ENCODE data around the gene THUMPD3. TPM values are rescaled to one million over a fixed set of nuclear protein-coding genes. Genes with fewer than 3 reads are reported as not detected.

Gene THUMPD3
- total RNA-seq, 1 donor from 2014 or later: 52.2 TPM

DNA sequence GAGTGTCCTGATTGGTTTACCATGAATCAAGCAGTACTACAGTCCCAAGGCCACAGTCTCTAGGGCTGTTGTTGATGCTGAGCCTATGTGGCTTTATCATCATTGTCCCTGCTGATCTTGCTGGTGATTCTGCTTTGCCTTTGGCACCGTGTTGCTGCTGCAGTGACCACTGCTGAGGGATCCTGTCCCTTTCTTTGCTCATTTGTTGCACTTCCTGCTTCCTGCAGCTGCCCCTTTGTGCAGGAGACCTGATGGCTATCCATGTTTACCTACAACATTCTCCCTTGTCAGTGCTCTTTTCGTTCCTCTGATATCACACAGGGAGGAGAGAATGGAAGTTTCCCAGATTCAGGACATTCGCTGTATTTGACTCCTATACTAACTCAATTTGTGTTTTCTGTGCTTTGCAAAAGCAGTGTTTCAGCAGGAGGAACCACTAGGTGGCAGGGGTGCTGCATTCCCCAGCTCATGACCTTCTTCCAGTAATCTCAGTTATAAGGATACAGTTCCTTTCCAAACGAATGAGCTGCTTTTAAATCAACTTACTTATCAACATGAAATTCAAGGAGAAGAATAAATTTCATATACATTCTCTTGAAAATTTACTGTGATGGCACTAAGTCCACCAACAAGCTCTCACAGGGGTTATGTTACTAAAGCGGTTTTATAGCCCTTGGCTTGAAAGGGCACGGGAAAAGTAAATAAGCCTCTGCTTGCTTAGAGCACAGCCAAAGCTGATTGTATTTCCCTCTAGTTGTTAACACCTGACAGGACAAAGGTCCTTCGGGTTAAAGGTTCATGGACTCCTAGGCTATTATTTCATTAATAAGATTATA lies 9.7 kb upstream of the THUMPD3 start:
- intact Hi-C loops (cut with micrococcal nuclease): loop anchor here (1.0 to 2.0 kb wide), 4 partner anchors 9 to 374 kb away; no protein-coding TSS in a partner anchor

DNA sequence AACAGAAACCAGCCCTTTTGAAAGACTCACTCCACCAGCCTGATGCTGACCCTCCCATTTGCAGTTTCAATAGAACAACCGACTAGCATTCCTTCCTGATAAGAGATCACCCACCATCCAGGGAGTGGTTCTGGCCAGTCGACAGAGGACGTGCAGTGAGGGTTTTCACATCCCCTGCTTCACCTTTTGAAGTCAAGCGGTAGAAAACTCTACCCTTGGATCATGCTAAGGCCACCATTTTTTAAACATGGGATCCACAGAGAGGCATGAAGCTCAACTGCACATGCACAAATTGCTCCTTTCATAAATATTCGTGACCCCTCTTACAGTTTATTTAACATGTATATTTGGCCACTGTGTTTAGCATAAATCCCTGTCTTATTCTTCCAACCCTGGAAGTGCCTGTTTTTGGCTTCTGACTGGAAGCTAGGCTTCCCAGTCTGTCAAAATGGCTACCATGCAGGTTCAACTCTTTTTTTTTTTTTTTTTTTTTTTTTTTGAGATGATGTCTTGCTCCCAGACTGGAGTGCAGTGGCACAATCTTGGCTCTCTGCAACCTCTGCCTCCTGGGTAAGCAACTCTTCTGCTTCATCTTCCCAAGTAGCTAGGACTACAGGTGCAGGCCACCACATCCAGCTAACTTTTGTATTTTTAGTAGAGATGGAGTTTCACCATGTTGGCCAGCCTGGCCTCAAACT lies 1.0 kb upstream of the THUMPD3 start:
- intact Hi-C loops (cut with micrococcal nuclease): loop anchor here (1.0 to 10.0 kb wide), 7 partner anchors 9 to 399 kb away; partner anchors contain the start of genes BRPF1, MTMR14 and RAD18

- intact Hi-C loops (cut with micrococcal nuclease): loop anchor here (10.0 kb wide), 1 partner anchor 195 kb away; no protein-coding TSS in a partner anchor
Measured at GRCh38 chr3:9369508-9369907, 6.7 kb downstream of the THUMPD3 start.

DNA sequence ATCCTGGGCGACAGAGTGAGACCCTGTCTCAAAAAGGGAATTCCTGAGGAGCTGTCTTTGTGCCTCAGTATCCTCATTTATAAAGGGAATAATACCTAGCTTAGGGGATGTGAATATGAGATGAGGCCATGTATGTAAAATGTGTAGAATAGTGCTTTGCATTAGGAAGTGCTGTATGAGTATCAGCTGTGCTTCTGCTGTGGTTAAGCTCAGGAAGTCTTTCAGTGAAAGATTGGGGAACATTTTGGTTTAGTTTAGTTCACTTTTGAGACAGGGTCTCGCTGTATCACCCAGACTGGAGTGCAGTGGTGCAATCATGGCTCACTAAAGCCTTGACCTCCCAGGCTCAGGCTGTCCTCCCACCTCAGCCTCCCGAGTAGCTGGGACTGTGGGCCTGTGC lies 10.6 kb downstream of the THUMPD3 start:
- intact Hi-C loops (cut with micrococcal nuclease): no loop called here

DNA sequence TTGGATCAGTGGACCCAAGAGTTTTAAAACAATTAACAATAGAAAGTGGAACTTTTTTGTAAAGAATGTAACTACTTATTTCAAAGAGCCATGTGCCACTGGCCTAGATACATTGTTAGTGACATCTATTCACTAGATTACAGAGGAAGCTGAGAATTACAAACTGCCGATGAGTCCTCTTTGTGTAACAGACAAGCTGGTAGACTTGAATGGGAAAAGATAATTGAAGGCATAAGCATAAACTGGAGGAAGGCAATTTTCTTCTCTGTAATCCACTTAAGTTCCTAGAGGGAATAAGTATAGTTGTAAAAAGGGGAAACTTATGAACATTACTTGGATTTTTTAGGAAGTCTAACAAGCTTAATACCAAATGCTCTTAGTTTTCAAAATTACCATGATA lies 15.1 kb downstream of the THUMPD3 start:
- intact Hi-C loops (cut with micrococcal nuclease): no loop called here

GRCh38 chr3:9379327-9379726 lies 16.5 kb downstream of the THUMPD3 start:
- intact Hi-C loops (cut with micrococcal nuclease): no loop called here

- intact Hi-C loops (cut with micrococcal nuclease): no loop called here
Measured at GRCh38 chr3:9380014-9380413, 17.2 kb downstream of the THUMPD3 start.

DNA sequence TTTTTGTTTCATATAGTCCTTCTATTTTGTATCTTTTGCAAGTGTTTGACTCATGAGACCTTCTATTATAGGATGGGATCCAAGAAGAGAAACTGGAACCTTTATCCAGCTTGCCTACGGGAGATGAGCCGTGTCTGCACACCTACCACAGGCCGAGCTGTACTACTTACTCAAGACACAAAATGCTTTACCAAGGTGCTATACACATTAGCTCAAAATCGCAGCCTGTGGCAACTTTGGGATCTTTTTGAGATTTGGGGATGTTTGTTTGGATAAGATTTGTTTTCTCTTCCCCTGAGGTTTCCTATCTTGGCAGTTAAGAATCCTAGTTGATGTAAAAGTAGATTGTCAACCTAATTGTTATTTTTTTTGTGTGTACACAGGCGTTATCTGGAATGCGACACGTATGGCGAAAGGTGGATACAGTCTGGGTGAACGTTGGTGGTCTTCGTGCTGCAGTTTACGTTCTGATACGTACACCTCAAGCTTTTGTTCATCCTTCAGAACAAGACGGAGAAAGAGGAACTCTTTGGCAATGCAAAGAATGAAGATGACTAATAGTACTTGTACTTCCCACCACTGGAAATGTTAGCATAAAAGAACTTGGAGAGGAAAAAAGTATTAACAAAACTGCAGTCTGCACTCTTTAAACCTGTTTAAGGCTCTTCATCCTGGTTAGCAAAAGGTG lies 21.4 kb downstream of the THUMPD3 start:
- intact Hi-C loops (cut with micrococcal nuclease): no loop called here

DNA sequence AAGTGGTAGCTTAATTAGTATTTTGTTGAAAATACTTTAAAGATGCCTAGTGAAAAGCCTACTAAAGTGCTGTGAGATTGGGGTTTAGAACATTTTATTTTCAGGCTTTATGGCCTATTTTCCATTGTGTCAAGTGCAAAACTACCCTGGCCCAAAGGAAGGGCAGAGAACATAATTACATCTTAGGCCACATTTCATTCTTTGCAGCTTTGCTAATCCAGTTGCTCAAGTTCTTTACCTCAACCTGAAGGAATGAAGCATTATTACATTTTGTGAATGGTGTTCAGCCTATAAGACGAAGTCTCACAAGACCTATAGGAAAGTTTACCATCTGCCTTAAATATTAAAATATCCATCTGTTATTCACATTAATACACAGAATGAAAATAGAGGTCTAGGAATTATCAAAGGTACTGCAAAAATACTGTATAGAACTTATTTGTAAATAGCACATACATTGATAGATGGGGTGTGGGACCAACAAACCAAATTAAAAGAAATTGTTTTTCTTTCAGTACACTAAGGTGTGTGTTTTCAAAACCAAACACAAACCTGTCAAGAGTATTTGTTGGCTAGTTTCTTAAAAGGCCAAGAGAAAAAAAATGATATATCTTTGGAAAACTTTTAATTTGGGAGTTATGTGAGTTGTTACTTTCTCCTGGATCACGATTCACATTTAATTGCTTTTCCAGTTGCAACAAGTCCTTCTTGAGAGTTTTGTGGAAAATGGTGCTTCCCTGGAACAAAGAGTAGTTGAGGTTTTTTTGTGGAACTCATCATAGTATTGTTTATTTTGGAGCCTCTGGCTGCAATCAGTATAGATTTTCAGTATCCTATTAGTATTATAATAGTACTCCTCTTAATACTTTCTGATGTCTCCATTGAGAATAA lies 22.6 kb downstream of the THUMPD3 start:
- intact Hi-C loops (cut with micrococcal nuclease): no loop called here

GRCh38 chr3:9386078-9386459 lies 23.2 kb downstream of the THUMPD3 start:
- intact Hi-C loops (cut with micrococcal nuclease): no loop called here

DNA sequence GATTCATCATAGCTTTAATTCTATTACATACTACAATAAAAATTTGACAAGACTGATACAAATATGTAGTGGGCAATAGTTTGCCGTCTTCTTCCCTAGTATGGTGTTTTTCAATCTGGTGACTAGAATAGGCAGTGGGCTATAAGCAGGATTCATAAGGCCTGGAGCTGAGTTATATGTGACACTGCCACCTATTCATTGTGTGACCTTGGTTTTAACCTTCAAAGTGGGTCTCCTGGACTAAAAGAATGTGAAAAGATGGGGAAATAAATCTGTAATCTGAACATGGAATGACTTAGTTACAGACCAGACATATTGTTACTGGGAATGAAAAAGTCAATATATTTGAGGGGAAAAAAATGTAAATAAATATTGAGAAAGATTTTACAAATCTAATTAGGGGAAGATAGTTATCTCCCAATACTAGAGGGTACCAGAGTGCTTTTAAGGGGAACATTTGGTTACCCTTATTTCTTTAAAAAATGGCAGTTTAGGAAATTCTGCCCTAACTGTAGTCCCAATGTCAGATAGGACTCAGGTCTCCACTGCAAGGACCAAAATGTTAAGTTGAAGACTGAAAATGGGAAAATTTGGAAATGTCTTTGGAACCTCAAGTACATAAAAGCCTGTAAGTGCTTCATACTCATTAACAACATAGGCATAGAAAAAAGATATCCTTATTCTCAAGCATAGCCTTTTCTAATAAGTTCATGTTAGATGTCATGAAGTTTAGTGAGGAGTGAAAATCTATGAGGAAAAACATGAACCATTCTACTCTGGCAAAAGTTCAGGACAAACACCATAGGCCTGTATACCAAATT lies 23.9 kb downstream of the THUMPD3 start:
- intact Hi-C loops (cut with micrococcal nuclease): no loop called here

DNA sequence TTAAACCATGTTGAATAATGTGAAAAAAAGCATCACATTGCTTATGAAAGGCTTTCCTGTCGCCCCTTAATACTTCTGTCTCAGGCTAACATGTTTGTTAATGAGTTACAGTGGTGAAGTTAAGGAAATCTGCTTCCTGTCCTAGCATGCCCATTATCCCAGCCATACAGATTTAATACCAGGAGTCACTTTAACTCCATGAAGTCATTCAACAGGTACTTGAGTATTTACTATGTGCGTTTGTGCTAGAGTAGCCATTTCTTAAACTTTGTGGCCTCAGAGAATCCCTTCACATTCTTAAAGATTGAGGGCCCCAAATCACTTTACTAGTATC lies 24.4 kb downstream of the THUMPD3 start:
- intact Hi-C loops (cut with micrococcal nuclease): no loop called here

GRCh38 chr3:9388142-9388541 lies 25.3 kb downstream of the THUMPD3 start:
- intact Hi-C loops (cut with micrococcal nuclease): no loop called here

DNA sequence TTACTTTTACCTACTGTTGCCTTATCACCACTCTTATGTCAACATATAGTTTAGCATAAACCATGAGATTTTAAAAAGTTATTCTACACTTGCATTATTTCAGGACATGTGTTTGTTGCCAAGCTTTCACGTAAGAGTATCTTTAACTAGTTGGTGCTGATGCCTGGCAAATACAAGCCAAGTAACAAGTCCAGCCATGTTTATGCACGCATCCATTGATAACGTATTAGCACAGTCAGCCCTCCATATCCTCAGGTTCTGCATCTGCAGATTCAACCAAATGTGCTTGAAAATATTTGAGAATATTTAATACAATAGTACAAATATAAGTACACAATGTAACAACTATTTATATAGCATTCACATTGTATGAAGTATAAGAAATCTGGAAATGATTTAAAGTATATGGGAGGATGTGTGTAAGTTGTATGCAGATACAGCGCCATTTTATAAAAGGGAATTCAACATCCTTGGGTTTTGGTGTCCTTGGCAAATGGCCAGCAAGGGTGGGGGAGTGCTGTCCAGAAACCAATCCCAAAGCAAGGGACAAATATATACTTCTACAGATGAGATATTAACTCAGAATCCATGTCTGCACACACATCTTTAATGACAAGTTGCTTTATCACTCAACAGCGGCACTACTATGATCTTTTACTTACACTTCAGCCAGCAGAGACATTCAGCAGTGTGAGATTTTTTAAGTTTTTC lies 25.9 kb downstream of the THUMPD3 start:
- intact Hi-C loops (cut with micrococcal nuclease): no loop called here

DNA sequence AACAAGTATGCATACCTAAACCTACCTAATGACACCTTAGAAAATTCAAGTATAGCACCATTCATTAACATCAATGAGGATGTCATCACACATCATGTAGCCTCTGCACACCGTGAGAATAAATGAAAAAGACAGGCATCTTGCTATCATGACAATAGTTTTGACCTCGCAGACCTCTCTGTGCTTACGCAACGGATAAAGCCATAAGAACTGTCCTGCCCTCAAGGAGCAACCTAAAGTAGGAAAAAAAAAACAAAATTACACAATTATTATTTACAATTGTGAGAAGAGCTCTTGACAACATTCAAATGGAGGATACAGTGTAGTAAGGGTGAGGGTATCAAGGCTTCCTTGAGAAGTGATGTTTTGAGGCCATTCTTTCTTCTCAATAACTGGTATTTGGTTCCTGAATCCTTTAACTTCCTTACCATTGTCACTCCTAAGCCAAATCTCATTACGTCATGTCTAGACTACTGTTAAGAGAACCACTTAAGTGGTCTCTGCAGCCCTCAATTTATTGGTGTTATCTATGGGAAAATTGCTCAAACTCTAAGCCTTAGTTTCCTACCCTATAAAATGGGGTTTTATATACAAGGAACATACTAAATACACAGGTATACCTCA lies 27.5 kb downstream of the THUMPD3 start:
- intact Hi-C loops (cut with micrococcal nuclease): no loop called here

GRCh38 chr3:9392041-9392440 lies 29.2 kb downstream of the THUMPD3 start:
- intact Hi-C loops (cut with micrococcal nuclease): no loop called here

DNA sequence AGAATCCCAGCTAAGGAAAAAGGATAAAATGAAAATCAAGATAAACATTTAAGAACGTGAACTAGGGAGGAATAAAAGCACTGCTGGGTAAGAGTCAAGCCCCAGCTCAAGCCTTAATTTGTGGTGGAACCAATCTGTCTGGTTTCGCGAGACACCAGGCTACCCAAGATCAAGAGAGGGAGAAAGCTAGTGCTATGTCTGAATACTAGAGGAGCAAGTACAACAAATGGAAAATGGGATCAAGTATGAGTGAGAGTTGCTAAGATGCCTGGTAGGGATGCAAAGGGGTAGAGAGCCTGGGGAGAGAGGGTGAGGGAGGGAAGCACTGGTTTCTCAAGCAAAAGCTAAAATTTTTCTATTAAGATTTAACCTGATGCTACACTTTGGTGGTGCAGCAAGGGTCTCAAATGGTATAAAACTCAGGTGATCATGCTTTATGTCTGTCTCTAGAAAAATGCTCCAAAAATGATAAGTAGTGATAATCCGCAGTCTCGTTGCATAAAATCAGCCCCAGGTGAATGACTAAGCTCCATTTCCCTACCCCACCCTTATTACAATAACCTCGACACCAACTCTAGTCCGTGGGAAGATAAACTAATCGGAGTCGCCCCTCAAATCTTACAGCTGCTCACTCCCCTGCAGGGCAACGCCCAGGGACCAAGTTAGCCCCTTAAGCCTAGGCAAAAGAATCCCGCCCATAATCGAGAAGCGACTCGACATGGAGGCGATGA lies 32.9 kb downstream of the THUMPD3 start:
- intact Hi-C loops (cut with micrococcal nuclease): loop anchor here (1.0 to 2.0 kb wide), 8 partner anchors 27 to 853 kb away; partner anchors contain the start of genes CRELD1, EMC3, RAD18 and TADA3

DNA sequence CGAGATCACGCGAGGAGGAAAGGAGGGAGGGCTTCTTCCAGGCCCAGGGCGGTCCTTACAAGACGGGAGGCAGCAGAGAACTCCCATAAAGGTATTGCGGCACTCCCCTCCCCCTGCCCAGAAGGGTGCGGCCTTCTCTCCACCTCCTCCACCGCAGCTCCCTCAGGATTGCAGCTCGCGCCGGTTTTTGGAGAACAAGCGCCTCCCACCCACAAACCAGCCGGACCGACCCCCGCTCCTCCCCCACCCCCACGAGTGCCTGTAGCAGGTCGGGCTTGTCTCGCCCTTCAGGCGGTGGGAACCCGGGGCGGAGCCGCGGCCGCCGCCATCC lies 33.4 kb downstream of the THUMPD3 start:
- intact Hi-C loops (cut with micrococcal nuclease): loop anchor here (1.0 to 2.0 kb wide), 8 partner anchors 27 to 853 kb away; partner anchors contain the start of genes CRELD1, EMC3, RAD18 and TADA3

Measured in T-helper 2 cell treated with Interferon-gamma antibody and Interleukin-4, amounts not matched to agents 100 ng/mL and 5 ng/mL, for 36 hours (primary cell).